KG1 (cell line): ENCODE results near the gene EMC1.
"Not testable (repeated sequence)": the region's sequence is repeated elsewhere in the genome, so short reads cannot be mapped to it uniquely, and the experiment has no call there.

Experiments
- DNase-seq: peaks from one replicate; lab custom pipeline; 2025; lab: John Stamatoyannopoulos, UW

EMC1 gene

DNA sequence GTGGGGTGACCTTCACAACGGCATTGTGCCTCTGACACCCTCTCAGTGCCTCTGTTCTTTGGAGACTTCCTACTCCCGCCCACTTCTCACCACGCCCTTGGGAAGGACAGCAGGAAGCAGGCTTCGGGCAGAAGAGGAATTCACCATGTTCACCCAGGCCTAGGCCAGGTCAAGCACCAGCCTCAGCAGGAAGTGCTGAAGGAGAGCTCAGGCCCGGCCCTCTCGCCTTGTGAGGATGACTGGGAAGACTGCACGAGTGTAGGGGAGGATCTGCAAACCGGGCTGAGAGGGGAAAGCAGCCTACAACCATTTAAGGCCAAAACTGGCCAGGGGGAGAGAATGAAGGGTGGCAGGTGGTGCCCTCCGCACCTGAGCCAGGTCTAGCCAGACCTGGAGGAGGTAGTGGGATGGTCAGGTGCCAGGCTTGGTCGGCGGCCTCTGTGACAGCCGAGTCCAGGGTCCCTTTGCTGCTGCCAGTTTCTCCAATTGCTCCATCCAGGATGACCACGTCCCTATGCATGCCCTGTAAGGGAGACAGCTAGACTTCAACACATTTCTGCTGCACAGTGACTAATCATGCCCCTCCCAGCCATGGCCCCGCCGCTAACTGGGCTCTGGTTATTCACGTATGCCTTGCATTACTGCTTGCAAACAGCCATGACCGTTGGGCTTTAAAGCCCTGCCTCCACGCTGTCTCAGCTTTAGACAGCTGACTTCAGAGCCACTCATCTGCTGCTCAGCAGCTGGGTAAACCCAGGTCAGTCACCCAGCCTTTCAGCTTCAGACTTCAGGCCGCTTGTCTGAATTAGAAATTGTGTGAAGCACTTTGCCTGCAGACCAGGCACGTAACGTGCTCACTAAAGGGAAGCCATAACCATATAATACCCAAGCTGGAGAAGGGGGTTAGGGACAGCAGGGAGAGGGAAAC lies 9.2 kb upstream of the EMC1 start:
- no peak for DNase-seq

DNA sequence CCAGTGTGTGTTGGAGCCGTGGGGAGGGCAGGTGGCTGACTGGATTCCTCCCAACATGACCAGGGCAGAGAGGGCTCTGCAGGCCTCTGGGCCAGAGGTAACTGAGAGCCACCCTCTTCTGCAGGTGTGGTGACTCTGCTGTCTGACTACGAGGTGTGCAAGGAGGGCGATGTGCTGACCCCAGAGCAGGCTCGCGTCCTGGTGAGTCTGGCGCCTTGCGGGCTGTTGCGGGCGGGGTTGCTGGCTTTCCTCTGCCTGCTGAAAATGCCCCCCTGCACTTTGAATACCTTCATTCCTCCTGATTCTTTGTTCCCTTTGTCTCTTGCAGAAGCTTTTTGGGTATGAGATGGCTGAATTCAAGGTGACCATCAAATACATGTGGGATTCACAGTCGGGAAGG lies 7.0 kb upstream of the EMC1 start:
- DNase-seq: no peak

DNA sequence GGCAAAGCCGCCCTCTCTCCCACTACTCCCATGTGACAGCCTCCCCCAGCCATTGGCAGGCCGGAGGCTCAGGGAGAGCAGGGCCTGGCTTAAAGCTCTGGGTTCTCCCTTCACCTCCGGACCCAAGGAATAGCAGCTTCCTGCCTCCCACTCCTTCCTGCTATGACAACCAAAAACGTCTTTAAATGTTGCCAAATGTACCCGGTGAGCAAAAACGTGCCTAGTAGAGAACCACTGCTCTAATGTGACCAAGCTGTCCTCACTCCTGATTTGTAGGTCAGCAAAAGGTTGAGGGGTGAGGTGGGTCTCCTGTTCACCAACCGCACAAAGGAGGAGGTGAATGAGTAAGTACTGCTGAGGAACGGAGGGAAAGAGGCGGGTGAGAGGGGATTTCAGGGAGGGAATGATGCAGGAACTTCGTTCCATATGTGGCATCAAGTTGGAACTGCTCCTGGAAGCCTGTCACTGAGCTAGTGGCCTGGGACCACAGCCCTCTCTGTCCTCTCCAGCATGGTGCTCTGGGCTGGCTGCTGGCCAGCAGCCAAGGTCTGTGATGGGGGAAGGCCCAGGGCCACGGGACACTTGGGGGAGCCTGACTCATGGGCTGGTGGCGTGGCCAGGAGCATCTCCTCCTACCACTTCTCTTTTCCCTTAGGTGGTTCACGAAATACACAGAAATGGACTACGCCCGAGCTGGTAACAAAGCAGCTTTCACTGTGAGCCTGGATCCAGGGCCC lies 6.0 kb upstream of the EMC1 start:
- no peak for DNase-seq

DNA sequence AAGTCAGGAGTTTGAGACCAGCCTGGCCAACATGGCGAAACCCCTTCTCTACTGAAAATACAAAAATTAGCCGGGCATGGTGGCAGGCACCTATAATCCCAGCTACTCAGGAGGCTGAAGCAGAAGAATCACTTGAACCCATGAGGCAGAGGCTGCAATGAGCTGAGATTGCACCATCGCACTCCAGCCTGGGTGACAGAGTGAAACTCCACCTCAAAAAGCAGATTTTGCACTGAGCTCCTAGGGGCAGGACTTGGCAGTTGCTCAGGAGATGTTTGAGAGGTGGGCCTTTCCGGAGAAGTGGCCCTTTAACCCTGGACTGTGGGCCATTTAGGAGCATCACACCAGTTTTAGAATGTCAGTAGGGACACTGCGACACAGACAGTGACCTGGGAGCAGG lies 5.0 kb upstream of the EMC1 start:
- DNase-seq: not testable (repeated sequence)

DNA sequence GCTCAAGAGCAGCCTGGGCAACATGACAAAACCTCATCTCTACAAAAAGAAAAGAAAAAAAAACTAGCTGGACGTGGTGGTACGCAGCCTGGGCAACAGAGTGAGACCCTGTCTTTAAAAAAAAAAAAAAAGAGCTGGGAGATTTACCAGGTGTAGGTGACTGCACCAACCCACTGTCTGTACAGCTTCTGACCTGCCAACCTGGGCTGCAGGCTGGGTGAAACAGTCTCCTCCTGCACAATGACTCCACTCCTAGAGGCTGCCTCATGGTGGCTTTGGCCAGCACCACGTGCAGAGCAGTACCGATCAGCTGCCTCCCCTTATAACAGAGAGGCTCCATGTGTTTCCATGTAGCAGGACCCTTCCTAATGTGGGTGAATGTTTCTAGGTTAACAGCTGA lies 4.0 kb upstream of the EMC1 start:
- DNase-seq: no peak

DNA sequence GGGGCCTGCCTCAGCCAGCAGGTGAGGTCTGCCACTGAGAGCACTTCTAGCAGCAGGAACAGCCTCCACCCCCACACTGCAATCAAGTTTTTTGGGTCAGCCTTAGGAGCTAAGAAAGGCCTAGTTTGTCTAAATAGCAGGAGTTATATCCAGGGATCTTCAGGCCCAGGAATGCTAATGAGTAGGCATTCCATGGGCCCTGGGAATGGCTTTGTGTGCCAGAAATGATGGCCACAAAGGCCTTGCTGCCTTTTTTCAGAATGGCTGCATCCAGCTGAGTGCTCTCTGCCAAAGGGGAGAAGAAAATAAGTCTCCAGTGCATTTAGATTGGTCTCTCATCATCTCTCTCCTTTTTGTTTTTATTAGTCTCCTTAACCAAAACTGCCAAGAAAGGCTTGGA lies 3.1 kb upstream of the EMC1 start:
- no peak for DNase-seq

DNA sequence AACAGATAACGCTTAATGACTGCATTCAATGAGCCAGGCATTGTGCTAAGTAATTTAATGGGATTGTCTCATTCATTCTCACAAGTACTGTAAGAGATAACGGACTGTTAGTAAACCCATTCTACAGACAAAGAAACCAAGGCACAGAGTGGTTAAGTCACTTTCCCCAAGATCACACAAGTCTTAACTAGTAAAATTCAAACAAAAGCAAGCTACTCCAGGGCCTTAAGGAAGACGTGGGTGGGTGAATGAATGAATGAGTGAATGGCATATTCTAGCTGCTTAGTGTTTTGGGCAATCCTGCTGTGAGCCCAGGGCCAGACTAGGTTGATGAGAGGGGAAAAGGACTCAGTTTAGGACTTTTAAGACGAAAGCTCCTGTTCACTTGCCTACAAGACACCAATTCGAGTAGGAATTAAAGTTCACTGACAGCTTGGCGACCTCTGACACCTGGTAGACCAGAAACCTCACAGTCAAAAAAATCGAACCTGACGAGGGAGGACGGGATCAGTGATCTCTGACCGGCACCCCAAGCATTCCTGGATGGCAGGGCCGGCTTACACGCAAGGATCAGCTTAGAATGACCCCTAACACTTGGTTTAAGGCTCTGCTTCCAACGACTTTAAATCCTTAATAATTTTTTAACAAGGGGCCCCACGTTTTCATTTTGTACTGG lies 557 bp downstream of the EMC1 start:
- no peak for DNase-seq

DNA sequence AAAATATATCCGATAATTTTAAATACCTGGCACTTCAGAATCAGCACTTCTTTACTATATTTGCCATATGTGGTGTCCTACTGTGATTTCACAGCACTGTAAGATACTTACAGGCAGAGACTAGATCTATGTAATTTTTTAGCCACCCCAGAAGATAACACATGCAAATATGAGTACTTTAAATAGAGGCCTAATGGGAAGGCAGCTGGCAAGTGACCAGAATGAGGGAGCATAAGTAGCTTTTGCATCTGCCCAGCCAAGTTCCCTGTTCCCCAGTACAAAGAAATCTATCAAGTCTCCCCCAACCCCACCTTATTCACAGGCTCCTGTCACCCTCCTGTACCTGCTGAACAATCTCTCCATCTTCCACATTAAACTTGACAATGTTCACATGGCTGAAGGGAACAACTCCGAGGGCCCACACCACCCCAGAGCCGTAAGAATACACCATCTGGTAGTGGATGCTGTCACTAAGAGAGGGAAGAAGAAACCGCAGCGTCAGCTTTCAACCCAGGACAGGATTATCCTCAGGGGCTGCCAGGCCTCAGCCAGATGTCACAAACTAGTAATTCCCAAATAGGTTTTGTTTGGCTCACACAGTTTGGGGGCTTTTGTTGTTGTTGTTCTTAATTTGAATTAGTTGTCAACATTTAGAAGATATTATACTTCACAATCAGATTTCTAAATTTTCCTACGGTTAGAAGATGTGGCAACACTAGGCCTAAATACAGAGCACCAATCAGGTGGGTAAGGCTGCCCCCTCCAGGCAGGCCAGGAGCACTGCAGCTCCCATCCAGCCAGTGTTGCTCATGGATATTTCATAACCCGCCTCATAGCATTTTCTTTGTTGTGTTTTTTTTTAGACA lies 10.4 kb downstream of the EMC1 start:
- no peak for DNase-seq

DNA sequence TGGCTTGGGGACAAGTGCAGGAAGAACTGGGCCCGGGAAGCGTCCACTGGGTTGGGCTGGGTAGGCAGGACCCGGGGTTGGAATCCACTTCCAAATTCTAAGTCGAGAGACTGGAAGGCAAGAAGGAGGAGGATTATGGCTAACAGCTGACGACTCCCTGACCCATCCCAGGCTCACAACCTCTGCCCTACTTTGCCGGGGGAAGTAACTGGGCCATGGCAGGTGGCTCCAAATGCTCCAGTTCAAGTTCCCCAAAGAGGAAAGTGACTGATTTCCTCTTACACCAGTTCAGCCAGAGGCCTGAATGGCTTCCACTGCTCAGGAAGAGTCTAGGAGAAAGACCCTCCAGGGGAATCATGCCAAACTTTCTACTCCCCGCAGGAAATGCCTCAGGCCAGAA lies 11.4 kb downstream of the EMC1 start:
- DNase-seq: no peak

DNA sequence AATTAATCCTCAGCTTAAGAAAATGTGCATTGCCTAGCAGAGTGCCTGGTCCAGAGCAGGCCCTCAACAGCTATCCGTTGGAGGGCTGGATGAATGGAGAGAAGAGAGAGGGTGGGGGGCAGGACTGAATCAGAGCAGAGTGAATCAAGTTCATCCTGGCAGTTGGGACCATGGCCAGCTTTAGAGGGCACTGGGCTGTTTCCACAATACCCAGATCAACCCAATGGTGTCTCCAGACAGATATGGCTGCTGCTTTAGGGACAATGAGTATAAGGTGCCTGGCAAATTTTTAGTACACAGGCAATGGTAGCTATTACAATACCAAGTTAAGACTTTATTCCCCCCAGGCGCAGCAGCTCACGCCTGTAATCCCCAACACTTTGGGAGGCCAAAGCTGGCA lies 17.1 kb downstream of the EMC1 start:
- DNase-seq: no peak

DNA sequence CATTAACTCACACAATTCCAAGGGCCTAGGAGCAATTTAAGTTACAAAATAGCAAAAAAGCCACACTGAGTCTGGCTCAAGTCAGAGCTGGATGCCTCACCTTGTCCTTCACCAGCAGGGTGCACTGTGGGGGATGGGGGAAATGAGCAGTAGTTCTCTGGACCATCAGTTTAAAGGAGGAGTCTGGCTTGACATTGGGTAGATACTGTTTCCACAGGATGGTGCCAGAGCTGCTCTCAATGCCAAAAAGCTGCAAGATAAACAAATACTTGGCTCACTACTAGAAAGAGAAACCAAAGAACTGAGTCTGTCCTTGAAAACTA lies 18.8 kb downstream of the EMC1 start:
- no peak for DNase-seq

DNA sequence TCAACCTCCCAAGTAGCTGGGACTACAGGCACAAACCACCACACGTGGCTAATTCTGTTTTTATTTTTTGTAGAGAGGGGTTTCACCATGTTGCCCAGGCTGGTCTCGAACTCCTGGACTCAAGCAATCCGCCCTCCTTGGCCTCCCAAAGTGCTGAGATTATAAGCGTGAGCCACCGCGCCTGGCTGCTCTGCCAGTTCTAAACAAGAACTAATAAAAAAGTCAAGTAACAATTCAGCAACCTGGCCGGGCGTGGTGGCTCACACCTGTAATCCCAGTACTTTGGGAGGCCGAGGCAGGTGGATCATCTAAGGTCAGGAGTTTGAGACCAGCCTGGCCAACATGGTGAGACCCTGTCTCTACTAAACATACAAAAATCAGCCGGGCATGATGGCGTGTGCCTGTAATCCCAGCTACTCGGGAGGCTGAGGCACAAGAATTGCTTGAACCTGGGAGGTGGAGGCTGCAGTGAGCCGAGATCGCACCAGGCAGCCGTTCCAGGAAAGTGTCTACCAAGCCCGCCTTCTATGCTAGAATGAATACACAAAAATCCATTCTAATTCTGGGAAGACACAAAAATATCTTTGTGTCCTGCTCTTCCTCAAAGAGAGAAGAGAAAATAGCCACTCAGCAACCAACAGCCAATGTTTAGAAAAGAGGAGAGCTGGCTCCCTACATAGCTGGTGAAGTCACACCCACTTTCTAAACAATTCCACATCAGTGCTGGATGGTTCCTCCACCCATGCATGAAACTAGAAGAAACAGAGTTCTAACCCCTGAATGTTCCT lies 19.4 kb downstream of the EMC1 start:
- not testable (repeated sequence) for DNase-seq

DNA sequence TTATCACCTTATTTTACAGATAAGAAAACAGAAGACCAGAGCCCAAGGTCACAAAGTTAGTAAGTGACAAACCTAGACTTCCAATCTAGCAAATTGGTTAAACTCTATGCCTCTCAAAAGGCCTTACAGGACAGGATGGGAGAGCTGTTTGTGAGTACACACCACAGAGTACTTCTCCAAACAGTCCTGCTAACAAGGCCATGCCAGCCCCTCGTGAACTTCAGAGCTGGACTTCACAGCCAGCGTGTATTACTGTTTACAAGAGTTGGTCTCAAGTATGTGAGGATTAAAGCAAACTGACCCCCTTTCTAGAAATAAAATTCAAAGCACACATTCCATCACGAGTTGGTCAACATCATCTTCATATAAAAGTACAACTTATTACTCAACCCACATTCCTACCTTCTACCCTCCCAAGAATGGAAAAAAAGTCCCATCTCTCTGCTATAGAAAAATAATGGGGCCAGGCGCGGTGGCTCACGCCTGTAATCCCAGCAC lies 21.4 kb downstream of the EMC1 start:
- DNase-seq: no peak

DNA sequence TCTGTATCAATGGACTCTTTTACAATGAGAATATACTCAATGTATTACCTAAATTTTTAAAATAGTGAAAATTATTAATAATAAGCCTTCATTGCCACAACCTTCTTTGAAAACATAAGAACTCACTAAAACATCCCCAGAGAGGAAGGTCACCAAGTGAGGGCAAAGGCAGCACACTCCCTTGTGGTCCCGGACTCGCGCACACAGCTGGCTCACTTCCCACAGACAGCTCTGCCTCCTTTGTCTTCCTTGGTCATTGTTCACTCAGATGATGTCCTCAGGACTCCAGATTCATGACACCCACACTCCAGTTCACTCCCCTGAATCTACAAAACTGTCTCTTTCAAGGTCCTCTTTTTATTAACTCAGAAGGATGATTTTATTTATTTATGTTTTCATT lies 22.1 kb downstream of the EMC1 start:
- DNase-seq: no peak

DNA sequence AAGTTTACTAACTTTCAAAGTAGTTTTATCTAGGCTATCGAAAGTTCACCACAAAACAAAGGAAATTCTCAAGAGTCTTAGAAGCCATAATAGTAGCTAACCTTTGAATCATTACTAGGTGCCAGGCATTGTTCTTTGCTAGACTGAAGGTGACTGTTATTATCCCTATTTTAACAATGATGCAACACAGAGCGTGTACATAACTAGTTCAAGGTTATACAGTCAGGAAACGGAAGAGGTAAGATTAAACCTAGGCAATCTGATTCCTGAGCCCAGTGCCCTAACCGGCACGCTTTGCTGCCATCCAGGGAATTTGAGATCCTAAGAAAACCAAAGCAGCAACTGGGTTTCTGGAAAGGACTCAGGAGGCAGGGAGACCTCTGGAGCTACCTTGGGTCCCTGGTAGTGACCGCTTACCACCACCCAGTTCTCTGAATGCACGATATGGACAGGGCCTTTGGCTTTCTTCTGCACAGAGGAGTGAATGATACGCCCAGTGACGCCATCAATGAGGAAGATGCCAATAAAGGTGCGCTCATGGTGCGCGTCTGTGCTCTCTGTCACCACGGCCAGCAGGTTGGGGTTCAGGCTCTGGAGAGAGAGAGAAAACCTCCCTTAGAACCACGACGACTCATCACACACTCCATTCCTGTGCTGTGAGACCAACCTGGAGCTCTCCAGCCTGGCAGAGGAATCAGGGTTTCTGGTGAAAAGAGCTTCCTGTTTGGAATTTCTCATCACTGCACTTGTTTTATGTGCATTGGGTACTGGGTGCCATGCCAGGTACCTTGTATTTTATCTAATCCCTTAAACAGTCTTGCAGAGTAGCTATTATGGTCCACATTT lies 28.1 kb downstream of the EMC1 start:
- DNase-seq: no peak

DNA sequence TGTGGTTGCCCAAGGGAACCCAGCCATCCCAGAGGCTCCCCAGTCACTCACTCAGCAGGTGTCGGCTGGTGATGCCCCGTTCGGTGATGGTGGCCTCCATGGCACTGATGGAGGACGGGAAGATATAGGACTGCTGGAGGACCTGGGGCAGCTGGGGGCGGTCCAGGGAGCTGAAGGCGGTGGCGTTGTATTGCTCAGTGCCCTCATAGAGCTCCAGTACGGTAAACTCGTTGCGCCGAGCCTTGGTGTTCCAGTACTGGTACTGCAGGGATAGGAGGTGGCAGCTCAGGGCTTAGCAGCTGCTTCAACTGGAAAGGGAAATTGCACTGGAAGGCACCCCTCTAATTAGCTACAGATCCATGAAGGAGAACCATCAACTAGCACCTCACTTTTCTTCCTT lies 28.8 kb downstream of the EMC1 start:
- DNase-seq: no peak

DNA sequence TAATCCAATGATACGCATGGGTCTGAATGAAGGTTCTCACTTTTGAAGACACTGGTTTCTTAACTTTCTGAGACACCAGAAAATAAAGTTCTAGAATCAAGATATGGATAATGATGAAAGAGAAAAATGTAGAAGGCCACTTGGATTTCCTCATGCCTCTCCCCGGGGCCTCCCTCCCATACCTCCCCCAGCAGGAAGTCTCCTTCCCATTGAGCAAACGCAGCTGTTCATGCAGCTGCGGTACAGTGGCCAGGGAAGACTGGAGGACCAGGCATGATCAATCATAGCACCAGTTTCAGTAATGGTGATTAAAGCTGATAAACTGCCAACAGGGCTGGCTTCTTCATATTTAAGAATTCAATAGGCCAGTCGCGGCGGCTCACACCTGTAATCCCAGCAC lies 30.3 kb downstream of the EMC1 start:
- DNase-seq: no peak

DNA sequence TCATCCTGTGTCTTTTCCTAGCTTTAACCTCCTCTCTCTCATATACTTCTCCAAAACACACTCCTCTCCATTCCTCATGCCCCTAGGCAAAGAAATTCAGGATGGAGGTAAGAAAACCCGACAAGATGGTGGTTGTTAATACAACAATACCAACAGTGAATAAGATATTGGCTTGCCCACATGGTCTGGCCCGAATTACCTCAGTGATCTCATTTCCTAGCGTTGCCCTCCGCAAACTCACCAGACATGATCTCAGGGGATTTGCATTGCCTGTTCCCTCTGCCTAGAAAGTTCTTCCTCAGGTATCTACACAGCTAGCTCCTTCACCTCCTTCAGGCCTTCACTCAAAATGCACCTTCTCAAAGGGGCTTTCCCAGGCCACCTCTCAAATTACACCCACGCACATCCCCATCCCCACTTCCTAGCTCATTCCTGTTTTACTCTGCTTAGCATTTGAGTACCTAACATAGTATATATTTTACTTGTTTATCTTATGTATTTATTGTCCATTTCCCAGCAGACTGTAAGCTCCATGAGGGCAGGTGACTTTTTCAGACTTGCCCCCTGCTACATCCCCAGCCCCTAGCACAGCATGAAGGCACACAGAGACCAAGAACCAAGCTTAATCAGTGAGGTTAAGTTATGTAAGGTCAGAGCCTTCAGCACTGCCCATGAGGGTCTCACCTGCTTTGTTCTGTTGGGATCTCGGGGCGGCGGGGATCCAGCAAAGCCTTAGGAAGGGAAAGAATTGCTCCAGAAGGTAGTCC lies 31.1 kb downstream of the EMC1 start:
- DNase-seq: no peak

DNA sequence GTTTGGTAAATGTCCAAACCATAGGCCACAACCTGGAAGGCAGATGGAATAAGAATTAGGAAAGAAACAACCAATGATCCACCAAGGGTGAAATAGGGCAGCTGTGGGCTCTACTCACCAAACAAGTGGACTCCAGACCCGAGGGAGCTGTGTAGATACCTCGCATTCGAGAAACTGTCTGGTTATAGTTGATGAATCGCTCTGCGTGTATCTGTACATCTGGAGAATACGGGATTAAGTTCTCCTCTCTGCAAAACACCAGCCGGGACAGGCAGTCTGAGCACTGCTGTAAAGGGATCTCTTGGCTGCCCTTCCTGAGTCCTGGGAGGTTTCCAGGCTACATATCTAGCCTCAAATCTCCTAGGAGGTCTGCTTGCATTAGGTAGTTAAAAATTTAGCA lies 31.9 kb downstream of the EMC1 start:
- no peak for DNase-seq
